ENCODE measurements around the gene CACNA2D1. TPM values are rescaled to one million over a fixed set of nuclear protein-coding genes. Genes with fewer than 3 reads are reported as not detected.

The CACNA2D1 gene
- total RNA-seq, 1 donor from 2014 or later: 32.9 TPM

DNA sequence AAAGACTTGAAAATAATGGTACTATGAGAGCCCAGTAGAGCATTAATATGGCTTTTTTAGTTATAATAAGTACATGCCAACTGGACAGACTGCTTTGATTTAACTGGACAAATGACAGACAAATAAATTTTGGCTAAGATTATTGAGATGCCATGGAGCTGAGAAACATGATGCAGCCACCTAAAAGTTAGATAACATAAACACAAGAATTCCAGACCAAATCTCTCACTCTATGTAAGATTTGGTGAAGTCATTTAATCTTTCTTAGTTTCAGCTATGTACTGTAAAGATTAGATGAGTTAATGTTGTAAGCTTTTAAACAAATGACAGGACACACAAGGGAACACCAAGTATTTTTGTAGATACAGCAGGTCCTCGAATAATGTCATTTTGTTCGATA lies 118.2 kb downstream of the CACNA2D1 start:
- no peak overlapping the region for H3K27ac Mint-ChIP-seq (ENCODE audit: unreplicated experiment)
- H3K9me3 Mint-ChIP-seq (ENCODE audit: low read depth): no peaks in the 10 kb centered on the region
- H3K4me1 Mint-ChIP-seq (ENCODE audit: low read depth): peaks cover 5% of the 10 kb centered on the region
- H3K4me3 Mint-ChIP-seq (ENCODE audit: unreplicated experiment): no peak overlapping the region
- no peaks in the 10 kb centered on the region for H3K27me3 Mint-ChIP-seq (ENCODE audit: low read depth)
- no peak for DNase-seq (ENCODE audit: low spot score)
- TF ChIP-seq, protein P1, sequence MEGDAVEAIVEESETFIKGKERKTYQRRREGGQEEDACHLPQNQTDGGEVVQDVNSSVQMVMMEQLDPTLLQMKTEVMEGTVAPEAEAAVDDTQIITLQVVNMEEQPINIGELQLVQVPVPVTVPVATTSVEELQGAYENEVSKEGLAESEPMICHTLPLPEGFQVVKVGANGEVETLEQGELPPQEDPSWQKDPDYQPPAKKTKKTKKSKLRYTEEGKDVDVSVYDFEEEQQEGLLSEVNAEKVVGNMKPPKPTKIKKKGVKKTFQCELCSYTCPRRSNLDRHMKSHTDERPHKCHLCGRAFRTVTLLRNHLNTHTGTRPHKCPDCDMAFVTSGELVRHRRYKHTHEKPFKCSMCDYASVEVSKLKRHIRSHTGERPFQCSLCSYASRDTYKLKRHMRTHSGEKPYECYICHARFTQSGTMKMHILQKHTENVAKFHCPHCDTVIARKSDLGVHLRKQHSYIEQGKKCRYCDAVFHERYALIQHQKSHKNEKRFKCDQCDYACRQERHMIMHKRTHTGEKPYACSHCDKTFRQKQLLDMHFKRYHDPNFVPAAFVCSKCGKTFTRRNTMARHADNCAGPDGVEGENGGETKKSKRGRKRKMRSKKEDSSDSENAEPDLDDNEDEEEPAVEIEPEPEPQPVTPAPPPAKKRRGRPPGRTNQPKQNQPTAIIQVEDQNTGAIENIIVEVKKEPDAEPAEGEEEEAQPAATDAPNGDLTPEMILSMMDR (IDR thresholded peaks at IDR 0.05): no peak
- H3K36me3 Mint-ChIP-seq (ENCODE audit: low read depth): no peaks in the 10 kb centered on the region

DNA sequence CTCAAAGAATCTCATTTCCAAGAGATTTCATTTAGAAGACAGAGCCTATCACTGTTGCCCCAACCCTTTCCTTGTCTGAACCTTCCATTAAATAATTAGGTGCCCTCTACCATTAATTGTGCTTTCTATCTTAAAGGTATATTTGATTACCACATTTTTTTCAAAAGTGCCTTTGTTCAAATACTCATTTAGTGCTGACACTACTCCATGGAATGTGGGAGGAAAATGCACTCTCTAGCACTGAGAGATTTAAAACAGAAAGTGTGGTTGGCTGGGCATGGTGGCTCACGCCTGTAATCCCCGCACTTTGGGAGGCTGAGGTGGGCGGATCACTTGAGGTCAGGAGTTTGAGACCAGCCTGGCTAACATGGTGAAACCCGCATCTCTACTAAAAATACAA lies 119.8 kb downstream of the CACNA2D1 start:
- no peak overlapping the region for H3K4me3 Mint-ChIP-seq (ENCODE audit: unreplicated experiment)
- no peaks in the 10 kb centered on the region for H3K36me3 Mint-ChIP-seq (ENCODE audit: low read depth)
- no peak overlapping the region for H3K27ac Mint-ChIP-seq (ENCODE audit: unreplicated experiment)
- DNase-seq (ENCODE audit: low spot score): no peak
- H3K9me3 Mint-ChIP-seq (ENCODE audit: low read depth): no peaks in the 10 kb centered on the region
- TF ChIP-seq, protein P1 (IDR thresholded peaks at IDR 0.05): no peak
- no peaks in the 10 kb centered on the region for H3K27me3 Mint-ChIP-seq (ENCODE audit: low read depth)
- H3K4me1 Mint-ChIP-seq (ENCODE audit: low read depth): peaks cover 12% of the 10 kb centered on the region

DNA sequence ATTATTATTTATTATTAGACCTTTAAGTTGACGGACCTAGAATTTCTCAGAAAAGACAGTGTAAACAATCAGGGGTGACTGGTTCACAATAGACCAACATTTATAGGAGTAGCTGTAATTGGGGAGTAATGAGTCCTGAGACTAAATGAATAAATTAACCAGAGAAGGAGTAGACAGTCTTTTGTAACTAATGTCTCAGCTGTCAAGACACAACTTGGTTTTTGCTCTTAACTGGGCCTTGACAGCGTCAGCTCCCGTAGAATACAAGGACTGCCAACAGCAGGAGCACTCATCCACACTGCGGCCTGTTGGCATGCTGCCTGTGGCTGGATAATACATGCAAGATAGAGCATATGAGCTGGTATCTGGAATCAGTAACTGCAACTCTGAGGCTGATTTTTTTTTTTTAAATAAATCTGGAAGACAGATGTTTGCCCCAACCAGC lies 123.9 kb downstream of the CACNA2D1 start:
- H3K4me3 Mint-ChIP-seq (ENCODE audit: unreplicated experiment): no peak overlapping the region
- peaks cover 20% of the 10 kb centered on the region for H3K4me1 Mint-ChIP-seq (ENCODE audit: low read depth)
- H3K9me3 Mint-ChIP-seq (ENCODE audit: low read depth): no peaks in the 10 kb centered on the region
- H3K27ac Mint-ChIP-seq (ENCODE audit: unreplicated experiment): peak overlapping the region; percentile 39
- no peaks in the 10 kb centered on the region for H3K27me3 Mint-ChIP-seq (ENCODE audit: low read depth)
- TF ChIP-seq, protein P1 (IDR thresholded peaks at IDR 0.05): no peak
- no peaks in the 10 kb centered on the region for H3K36me3 Mint-ChIP-seq (ENCODE audit: low read depth)
- no peak for DNase-seq (ENCODE audit: low spot score)

DNA sequence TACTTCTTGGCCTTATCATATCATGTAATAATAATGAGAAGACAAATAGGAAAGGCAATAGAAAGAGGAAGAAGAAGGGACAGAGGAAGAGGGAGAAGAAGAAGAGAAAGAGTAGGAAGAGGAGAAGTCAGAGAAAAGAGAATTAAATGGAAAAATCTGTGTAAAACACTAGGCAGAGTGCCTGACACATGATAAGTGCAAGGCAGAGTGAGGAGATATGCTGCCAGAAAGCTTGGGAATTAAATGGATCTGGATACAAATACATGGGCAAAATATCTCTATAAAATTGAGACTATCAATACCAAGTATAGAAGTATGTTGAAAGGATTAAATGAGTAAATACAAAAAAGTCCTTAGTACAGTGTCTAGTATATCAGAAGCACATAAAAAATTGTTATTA lies 124.8 kb downstream of the CACNA2D1 start:
- TF ChIP-seq, protein P1 (IDR thresholded peaks at IDR 0.05): no peak
- Mint-ChIP-seq H3K4me1 (ENCODE audit: low read depth) (peaks cover 20% of the 10 kb centered on the region), H3K4me3 (ENCODE audit: unreplicated experiment) (no peak overlapping the region), H3K27me3 (ENCODE audit: low read depth) (no peaks in the 10 kb centered on the region), H3K9me3 (ENCODE audit: low read depth) (no peaks in the 10 kb centered on the region), H3K36me3 (ENCODE audit: low read depth) (no peaks in the 10 kb centered on the region), H3K27ac (ENCODE audit: unreplicated experiment) (no peak overlapping the region)
- no peak for DNase-seq (ENCODE audit: low spot score)

DNA sequence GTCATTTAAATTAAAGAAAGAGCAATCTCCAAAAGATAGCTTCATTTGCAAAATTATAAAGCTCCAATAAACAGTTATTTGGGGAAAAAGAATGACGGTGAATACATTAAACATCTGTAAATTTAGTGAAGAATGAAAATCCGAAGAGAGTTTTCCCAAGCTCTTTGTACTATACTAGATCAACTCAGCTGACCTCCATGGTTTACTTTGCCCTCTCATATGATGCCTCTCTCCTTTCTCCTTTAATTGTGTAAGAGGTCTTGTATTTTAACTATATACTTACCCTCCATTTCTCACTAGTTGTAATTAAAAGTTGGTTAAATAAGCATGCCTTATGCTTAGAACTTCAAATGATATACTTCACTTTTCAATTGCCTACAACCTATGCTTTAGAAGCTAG lies 125.8 kb downstream of the CACNA2D1 start:
- no peaks in the 10 kb centered on the region for H3K36me3 Mint-ChIP-seq (ENCODE audit: low read depth)
- H3K4me1 Mint-ChIP-seq (ENCODE audit: low read depth): peaks cover 20% of the 10 kb centered on the region
- no peaks in the 10 kb centered on the region for H3K27me3 Mint-ChIP-seq (ENCODE audit: low read depth)
- TF ChIP-seq, protein P1 (IDR thresholded peaks at IDR 0.05): no peak
- H3K4me3 Mint-ChIP-seq (ENCODE audit: unreplicated experiment): no peak overlapping the region
- H3K27ac Mint-ChIP-seq (ENCODE audit: unreplicated experiment): no peak overlapping the region
- no peak for DNase-seq (ENCODE audit: low spot score)
- H3K9me3 Mint-ChIP-seq (ENCODE audit: low read depth): no peaks in the 10 kb centered on the region
